Measurements from ENCODE around the gene SYCP2. TPM values are rescaled to one million over a fixed set of nuclear protein-coding genes. Genes with fewer than 3 reads are reported as not detected.

The SYCP2 gene
- total and polyA plus RNA-seq, 2 of the 8 experiments (the other 6 are each of a cell fraction or from before 2014, with no cell fraction given) = 0.02 to 0.50 TPM

DNA sequence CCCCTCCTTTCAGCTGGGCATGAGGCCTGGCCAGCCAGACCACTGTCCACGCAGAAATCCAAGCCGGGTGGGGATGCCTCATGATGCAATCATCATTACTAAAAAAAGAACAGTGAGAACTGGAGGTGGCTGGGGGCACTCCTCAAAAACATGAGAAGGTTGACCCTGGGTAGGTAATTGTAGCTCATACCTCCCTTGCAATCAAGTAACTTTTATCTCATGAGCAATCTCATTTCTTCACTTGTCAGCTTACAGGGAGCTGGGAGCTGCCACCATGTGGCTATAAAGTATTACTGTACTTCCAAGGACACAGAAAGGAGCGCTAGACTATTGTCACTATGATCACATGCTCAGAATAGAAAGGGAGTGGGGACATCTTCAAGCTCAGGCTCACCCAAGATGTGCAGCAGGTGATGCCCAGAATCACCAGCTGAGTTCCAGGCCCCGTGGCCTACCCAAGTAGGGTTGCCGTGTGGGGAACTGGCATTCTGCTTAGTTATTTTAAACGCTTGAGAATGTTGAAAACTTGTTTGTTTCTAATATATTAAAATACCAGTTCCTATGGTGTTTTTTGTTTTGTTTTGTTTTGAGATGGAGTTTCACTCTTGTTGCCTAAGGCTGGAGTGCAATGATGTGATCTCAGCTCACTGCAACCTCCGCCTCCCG is 21.8 kb upstream of the SYCP2 start (continued):
- no peak for TF ChIP-seq RNF2 (IDR thresholded peaks at IDR 0.05; ENCODE audit: borderline replicate concordance, low read depth, low read length, missing control alignments, poor library complexity, severe bottlenecking)
- no peak for TF ChIP-seq BACH1 (IDR thresholded peaks at IDR 0.05; ENCODE audit: low read length)
- no peak for TF ChIP-seq YY1 (IDR thresholded peaks at IDR 0.05; ENCODE audit: low read depth, low read length)
- no peak for TF ChIP-seq ATF2 (IDR thresholded peaks at IDR 0.05; ENCODE audit: low read length)

All from H1 (cell line).